OCI-LY1 (cell line): ENCODE measurements around the gene SLC39A11.

ENCODE experiments used
- CTCF ChIP-seq: fragments of 200-600 bp; sonication (generic), shearing (Covaris generic); IDR thresholded peaks from 2 replicates; pipeline ENCODE4 v1.5.1; 2017; ENCODE audit warnings: mild to moderate bottlenecking, antibody characterized with exemption, low read length, moderate library complexity, mixed read lengths
- EZH2 ChIP-seq: fragments of 200-600 bp; sonication (generic), shearing (Covaris generic); IDR thresholded peaks from 2 replicates; pipeline ENCODE4 v1.8.0; 2017; ENCODE audit warnings: borderline replicate concordance, mixed run types, mild to moderate bottlenecking, antibody characterized with exemption, low read length, moderate library complexity, mixed read lengths

- TF ChIP-seq CTCF (no peak), EZH2 (no peak)
These were observed 50.3 kb downstream of the SLC39A11 start for GRCh38 chr17:73042225-73042624.
